IPS DF 4.7 (cell line): ENCODE results near the gene DOCK10.

ENCODE experiments used
- DNase-seq: peaks from one replicate; pipeline ENCODE4 v3.0.0-alpha.2; 2013; ENCODE audit warnings: low spot score; ENCODE audit errors: extremely low read depth

Gene DOCK10

DNA sequence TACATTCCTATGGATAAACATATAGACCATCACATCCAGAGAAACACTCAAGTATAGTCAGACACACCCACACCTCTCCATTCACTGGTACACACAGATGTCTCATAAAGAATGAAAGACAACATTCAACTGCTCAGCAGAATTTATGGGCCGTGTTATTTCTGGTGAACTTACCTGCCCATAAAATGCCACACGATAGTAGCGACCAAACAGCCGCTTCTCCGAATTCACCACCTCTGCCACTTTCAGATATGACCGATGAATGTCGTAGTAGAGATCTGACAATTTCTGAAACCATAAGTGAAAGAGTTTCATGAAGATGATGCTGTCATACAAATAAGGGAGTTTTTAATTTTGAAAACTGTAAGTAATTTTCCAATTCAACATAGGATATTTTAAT is 255.4 kb downstream of the DOCK10 start:
- no peak for DNase-seq

DNA sequence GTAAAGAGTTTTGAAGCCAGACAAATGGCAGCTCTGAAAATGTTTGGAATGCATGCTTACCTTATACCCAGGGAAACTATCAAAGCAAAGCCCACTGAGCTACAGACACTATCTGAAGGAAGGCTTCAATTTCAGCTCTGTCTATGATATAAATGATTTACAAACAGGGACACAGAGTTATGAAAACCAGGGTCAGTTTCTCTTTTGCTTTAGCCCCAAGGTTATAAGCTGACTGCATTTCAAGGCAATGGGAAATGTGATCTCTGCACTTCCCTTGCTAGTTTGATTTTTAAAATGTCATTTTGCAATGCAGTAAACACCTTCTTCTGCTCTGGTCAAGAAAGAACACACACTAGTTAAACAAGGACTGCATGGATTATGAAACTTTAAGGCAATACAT is 260.9 kb downstream of the DOCK10 start:
- no peak for DNase-seq

DNA sequence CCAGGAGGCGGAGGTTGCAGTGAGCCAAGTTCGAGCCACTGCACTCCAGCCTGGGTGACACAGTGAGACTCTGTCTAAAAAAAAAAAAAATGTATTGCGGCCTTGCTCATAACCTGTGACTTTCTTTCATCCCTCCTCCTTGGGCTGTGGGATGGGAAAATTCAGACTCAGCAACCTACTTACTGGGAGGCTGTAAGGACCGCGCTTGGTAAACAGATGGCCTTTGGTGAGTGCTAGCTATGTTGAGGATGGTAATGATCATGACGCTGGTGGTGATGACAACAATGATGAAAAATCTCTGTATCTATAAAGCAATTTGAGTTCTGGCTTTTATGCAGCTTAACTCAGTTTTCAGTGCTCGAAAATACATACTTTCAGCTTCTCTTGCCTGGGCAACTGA is 261.4 kb downstream of the DOCK10 start:
- DNase-seq, result no peak

DNA sequence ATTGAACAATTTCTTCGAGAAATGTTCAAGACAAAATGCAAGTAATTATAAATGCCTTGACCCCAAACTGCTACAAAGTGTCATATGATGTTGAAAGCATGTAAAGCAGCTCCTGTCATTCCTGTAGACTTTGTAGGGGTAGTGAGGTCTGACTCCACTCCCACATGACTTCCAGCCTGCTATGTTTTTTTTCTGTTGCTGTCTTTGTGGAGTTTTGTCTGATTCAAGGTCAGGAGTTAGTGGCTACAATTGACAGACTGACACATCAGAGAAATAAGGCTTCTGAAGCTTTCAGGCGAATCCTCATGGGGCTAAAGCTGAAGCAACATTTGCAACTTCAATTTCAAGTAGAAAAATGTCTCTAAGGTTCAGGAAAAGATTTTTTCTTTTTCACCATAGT is 262.2 kb downstream of the DOCK10 start:
- no peak for DNase-seq

DNA sequence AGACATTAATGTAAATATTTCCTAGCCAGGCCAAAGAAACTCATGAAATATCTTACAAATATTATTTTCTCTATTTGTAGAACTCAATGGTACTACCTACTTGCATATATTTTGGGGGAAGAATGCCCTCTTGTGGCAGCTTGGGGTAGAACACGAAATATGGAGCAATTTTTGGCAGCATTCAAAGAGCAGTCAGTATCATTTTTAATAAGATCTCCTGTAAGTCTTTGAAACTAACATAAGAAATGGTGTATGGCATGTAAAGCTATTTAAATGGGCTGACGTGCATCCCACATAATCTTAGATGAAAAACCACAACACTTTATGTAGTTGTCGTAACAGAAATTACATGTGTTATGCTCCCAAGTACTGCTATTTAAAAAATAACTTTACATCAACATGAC is 263.8 kb downstream of the DOCK10 start:
- DNase-seq, result no peak

DNA sequence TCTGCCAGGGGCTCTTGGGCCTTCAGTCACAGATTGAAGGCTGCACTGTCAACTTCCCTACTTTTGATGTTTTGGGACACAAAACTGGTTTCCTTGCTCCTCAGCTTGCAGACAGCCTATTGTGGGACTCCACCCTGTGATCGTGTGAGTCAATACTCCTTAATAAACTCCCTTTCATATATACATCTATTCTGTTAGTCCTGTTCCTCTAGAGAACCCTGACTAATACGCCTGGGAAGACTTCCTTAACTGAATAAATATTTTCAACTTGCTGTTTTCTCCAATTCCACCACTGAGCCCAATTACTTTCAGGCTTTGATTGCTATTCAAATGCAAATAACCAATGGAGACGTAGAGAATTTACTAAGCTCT is 264.7 kb downstream of the DOCK10 start:
- no peak for DNase-seq

DNA sequence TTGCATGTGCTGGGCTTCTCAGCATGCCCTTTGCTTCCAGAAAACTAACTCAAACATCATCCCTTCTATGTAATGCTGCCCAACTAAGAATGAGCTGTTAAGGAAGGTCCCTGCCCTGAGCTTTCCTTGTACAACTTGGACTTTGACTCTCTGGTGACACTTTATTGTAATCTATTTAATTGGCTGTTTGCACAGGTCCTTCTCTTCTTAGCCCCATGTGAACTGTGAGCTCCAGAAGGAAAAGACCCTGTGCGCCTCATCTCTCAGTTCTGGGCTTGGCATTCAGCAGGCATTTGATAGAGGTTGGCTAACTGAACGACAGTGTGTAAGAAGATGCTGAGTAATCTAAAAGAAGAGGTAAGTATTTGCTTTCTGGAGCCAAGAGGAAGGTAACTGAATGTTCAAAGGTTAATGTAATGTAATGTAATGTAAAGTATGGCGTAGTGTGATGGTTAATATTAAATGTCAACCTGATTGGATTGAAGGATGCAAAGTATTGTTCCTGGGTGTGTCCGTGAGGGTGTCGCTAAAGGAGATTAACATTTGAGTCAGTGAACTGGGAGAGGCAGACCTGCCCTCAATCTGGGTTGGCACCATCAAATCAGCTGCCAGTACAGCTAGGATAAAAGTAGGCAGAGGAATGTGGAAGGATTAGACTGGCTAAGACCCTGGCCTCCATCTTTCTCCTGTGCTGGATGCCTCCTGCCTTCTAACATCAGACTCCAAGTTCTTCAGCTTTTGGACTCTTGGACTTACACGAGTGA is 265.3 kb downstream of the DOCK10 start:
- no peak for DNase-seq

DNA sequence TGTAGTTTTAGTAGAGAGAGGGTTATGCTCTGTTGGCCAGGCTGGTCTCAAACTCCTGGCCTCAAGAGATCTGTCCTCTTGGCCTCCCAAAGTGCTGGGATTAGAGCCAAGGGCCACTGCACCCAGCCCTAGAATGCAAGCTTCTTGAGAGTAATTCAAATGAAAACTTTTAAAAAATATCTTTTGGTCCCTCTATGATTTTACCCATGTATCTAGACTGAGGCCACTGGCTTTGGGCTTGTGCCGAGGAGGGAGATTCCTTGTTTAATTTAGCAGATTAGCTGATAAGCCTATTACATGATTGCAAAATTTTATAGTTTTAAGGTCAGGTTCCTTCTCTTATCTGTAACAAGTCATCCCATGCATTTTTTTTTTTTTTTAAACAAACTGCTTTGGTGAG is 266.6 kb downstream of the DOCK10 start:
- no peak for DNase-seq

DNA sequence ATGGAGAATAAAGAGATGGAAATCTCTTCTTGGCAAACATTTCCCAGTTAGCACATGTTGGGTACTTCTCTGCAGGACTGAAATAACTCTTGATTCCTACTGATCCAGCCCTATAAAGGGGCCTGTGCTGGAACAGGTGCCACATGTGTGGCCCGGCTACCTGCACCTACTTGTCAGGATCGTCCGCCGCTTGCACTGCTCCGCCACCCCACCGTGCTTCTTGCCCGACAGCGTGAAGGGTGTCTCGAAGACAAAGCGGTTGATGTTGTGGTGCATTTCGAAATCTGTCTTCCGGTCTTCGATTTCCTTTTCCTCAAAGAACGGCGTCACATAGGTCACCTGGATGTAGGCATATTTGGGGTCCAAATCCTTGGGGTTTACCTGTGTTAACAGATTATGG is 267.5 kb downstream of the DOCK10 start:
- DNase-seq, result no peak

DNA sequence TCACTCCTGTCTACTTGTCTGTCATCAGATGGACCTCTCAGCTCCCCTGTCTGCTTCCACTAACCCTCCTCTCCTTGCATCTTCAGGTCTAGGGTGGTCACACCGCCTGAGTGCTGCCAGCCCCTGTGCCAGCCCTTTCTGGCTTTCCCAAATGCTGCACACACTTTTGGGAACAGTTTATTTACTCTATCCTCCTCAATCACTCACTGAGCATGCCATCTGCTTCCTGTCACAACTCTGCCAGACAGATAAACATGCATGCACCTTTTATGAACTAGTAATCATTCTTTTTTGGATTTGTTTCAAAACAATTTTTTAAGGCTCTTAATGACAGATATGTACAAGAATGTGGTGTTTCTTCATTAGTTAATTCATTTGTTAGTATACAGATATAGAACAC is 269.8 kb downstream of the DOCK10 start:
- DNase-seq, result no peak

DNA sequence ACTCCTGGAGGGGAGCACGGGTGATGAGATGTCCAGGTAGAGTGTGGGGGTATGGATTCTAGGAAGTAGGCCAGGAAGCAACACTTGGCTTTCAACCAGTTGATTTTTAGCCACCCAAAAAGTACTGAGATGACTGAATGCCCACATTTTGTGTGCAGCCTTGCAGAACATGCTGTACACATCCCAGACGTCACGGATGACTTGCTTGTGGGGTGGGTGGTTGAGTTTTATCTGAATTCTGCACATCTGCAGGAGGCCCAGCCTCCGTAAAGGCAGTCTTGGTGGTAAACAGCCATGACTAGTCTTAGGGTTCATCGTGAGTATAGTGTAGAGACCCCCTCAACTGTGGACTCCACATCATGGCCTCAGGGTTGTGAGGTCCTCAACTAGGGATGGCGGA is 272.8 kb downstream of the DOCK10 start:
- no peak for DNase-seq

DNA sequence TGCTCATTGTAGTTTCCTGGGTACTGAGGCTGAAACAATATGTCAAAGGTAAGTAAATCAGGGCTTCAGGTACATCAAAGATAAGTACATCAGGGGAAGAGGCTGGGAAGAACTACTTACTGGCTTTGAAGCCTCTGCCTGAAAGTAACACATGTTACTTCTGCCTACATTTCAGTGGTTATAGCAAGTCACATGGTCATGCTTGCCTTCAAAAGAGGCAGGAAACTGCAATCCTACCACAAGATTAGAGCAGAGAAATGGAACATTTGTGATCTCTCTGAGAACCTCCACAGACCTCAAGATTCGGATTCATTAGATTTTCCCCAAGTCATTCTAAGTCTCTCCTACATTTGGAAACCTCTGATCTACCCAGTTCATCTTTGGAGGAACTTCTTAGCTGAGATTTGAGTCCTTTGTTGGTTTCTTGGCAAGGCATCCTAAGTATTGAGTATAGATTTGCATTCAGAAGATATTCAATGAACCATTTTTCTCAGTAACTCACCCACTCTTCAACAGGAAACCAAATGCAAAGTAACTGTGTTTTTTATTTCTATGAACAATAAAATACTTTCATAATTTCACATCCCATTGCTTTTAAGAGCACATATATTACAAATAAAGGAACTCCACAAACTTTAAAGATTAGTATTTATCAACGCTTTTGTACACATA is 277.6 kb downstream of the DOCK10 start:
- DNase-seq, result no peak

DNA sequence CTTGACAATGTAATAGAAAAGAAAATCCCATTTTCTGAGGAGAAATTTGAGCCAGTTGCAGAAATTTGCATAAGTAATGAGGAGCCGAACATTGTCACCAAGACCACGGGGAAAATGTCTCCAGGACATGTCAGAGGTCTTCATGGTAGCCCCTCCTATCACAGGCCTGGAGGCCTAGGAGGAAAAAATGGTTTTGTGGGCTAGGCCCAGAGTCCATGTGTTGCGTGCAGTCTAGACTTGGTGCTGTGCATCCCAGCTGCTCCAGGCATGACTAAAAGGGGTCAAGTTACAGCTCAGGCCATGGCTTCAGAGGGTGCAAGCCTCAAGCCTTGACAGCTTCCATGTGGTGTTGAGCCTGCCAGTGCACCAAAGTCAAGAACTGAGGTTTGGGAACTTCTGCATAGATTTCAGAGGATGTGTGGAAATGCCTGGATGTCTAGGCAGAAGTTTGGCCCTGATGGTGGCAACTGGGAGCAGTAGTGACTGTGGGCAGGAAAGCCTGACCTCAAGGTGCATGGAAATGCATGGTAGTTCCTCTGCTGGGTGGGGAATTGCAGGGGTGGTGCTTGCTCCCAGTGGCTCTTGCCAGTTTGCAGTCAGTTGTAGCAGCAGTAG is 284.2 kb downstream of the DOCK10 start:
- DNase-seq, result no peak

DNA sequence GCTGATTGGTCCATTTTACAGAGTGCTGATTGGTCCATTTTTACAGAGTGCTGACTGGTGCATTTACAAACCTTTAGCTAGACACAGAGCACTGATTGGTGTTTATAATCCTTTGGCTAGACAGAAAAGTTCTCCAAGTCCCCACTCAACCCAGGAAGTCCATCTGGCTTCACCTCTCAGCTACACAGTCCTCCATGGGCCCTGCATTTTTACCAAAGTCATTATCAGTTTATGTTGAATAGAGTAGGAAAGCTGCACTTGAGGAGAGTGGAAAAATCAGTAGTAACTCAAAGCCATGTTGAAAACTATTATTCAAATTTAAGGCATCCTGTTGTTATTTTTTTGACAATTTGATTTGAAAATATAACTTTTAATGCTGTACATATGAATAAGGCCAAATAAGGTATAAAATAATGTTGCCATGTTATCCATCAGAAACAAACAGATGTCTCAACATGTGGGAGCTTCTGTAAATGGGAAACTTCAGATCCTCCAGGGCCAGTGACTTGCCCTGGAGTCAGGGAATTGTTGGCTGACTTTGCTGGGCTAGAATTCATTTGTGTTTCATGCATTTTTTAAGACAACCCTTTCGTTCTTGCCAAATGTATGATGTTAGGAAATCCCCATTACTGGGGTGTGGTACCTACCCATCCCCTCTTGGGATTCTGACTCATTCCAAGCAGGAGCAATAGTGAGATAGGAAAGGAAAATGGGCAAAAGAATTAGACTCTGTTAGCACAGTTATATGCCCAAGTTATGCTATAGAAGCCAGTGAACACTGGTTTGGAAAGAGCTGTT is 288.3 kb downstream of the DOCK10 start:
- DNase-seq, result no peak

DNA sequence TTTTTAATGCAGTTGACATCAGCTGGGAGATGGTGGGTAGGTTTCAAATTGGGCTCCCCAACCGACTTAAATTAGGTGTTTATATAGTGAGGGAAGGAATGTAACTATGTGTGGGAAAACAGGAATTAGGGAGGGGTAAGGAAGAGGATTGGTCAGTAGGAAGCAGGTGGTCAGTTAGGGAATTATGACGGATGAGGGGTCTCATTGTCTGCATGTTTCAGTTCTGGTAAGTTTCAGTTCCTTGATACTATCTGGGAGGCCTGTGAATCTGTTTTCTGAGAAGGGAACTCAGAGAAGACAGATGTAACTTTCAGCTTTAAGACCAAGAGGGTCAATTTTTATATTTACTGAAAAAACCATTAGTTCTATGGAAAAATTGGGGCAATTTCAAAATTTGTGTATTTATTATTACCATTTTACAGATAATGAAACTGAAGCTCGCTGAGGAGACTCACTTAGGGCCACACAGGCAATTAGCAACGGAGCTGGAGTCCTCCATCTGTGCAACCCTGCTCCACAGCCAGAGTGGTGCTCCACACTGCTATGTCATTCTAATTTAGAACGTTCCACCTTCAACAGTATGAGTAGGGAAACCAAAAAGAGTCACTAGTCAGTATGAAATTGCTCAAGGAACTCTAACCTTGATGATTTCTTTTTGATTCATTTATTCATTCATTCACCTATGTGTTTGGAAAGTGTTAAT is 290.1 kb downstream of the DOCK10 start:
- no peak for DNase-seq

DNA sequence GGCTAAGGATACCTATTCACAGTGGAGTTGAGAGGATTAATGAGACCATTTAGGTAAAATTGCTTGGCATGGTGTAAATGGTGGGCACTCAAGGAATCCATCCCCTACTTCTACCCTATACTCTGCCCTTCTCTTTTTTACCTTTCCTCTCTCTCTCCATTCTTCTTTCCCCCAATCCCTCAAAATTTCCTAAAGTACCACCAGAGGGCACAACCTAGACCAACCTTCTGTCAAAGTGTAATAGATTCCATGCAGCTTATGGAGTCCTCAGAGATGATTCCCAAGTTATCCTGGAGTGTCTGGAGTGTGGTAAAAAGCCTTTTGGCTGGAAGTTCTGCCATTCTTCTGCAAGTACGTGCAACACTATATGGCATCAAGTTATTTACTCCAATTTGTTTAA is 293.1 kb downstream of the DOCK10 start:
- DNase-seq, result no peak

DNA sequence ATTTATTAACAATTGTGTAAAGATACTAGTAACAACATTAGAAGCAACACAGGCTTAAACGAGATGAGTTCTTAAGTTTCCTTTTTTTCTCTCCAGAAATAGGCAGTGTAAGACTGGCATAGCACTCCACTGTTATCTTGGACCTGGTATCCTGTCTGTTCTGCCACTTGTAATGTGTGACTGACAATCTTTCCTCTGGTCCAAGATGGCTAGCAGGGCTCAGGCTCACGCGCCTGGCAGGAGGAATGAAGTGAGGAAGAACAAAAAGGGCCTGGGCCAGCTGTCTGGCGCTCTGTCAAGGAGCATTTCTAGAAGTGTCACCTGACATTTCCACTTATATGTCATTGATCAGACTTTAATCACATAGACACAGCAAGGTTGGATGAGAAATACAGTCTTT is 294.5 kb downstream of the DOCK10 start:
- DNase-seq, result no peak

DNA sequence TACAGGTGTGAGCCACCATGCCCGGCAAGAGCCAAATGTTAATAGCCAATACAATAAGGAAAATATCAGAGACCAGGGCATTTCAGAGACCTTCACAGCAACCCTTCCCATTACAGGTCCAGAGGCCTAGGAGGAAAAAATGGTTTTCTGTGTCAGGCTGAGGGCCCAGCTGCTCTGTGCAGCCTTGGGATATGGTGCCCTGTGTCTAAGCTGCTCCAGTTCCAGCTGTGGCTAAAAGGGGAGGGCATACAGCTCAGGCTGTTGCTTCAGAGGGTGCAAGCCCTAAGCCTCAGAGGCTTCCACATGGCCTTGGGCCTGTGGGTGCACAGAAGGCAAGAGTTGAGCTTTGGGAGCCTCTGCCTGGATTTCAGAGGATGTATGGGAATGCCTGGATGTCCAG is 306.0 kb downstream of the DOCK10 start:
- no peak for DNase-seq

DNA sequence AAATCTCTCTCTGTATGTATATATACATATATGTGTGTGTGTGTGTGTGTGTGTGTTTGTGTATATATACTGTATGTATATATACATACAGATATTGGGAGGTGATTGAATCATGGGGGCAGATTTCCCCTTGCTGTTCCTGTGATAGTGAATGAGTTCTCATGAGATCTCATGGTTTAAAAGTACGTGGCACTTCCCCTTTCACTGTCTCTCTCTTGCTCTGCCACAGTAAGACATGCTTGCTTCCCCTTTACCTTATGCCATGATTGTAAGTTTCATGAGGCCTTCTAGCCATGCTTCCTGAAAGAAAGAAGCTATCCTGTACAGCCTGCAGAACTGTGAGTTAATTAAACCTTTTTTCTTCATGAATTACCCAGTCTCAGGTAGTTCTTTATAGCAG is 307.3 kb downstream of the DOCK10 start:
- DNase-seq, result no peak

DNA sequence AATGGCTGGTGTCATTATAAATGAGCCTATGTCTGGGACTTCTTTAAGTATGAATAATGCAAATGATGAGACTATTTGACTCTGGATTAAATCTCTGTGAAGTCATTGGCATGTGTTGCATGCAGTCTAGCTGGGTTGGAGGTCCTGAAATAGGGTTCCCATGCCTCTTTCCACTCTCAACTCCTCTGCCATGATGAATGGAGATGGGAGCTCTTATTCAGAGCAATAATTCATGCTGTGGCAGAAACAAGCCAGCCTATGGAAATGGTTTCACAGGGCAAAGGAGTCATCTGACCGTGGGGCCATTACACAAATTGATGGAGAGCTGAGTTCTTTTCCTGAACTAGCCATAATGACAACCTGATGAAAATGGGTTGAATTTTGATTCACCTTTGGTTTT is 310.6 kb downstream of the DOCK10 start:
- DNase-seq, result no peak

DNA sequence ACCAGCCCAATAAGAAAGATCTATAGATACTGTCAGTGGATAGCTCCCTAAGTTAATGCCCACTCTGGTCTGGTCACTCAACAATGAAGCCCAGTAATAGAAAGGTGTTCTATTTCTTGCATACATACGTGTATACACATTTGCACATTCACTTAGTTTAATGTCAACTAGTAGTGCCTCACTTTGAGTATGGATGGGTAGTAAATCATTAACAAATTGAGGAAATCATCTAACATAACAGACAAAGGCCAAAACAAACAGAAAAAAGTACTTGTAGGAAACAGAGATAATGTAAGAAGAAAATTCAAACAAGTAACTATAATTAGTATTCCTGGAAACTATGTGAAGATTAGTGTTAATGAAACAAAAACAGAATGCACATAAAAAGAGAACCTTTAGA is 312.8 kb downstream of the DOCK10 start:
- no peak for DNase-seq

DNA sequence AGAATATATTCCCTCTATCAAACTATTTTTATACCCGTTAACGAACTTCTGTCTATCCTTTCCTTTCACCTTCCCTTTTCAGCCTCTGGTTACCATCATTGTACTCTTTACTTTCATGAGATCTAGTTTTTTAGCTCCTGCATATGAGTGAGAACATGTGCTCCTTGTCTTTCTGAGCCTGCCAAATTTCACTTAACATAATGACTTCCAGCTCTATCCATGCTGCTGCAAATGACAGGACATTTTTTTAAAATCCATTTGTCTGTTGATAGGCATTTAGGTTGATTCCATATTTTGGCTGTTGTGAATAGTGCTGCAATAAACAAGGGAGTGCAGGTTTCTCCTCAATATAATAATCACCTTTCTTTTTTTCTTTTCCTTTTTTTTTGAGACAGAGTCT is 317.9 kb downstream of the DOCK10 start:
- no peak for DNase-seq
